A549 (cell line): ENCODE measurements around the gene MEI1. TPM values are rescaled to one million over a fixed set of nuclear protein-coding genes. Genes with fewer than 3 reads are reported as not detected.

Experiments
- ATAC-seq, 2 experiments: fragments of 200-7000 bp in 1 of 2; fragments of >200 bp in 1 of 2; cut with Nextera tagmentation in 1 of 2; cut with Tn5 transposase in 1 of 2; 3 replicates each; pipeline versions ENCODE4 v1.8.0 to v1.9.1; 2018 to 2020; ENCODE audit warnings: mild to moderate bottlenecking in 1 of 2, moderate library complexity in 1 of 2
- CTCF ChIA-PET: fragments of 300-600 bp; sonication (Branson Sonifier 250); formaldehyde crosslinking; extraction: SDS; loops from one replicate; lab custom pipeline; 2021; ENCODE audit warnings: antibody characterized with exemption, inconsistent platforms; lab: Yijun Ruan, JAX
- POLR2A ChIA-PET: fragments of 350-600 bp; formaldehyde crosslinking; extraction: SDS; loops from one replicate; lab custom pipeline; 2021; ENCODE audit warnings: antibody characterized with exemption, inconsistent platforms; lab: Yijun Ruan, JAX
- DNase-seq, 2 experiments: peaks; one replicate each; pipeline versions ENCODE4 v3.0.0 to v3.0.0-alpha.2; 2011 to 2016; ENCODE audit warnings: low read depth in 1 of 2, low spot score in 1 of 2
- FAIRE-seq: peaks from 2 replicates; lab custom pipeline; 2011; peaks lifted over from hg19 to GRCh38; lab: Jason Lieb, UNC
- H3K27ac ChIP-seq, 2 experiments: fragments of >200 bp; sonication (Bioruptor Twin); formaldehyde crosslinking; 3 replicates each; pipeline ENCODE4 v1.5.1; 2016 to 2017
- H3K4me1 ChIP-seq: fragments of >200 bp; sonication (Bioruptor Twin); formaldehyde crosslinking; 3 replicates; pipeline ENCODE4 v1.6.1; 2016
- H3K4me2 ChIP-seq: fragments of >200 bp; sonication (Bioruptor Twin); formaldehyde crosslinking; 3 replicates; pipeline ENCODE4 v1.6.1; 2016
- H3K4me3 ChIP-seq: fragments of >200 bp; sonication (Bioruptor Twin); formaldehyde crosslinking; 3 replicates; pipeline ENCODE4 v1.5.1; 2016
- H3K9me3 ChIP-seq: fragments of >200 bp; sonication (Bioruptor Twin); formaldehyde crosslinking; 3 replicates; pipeline ENCODE4 v1.6.1; 2016
- CBX2 ChIP-seq: fragments of 200-600 bp; sonication (generic); IDR thresholded peaks from 2 replicates; pipeline ENCODE4 v1.6.1; 2016; ENCODE audit warnings: low read depth, mild to moderate bottlenecking, borderline replicate concordance
- CHD2 ChIP-seq: fragments of 150-350 bp; IDR thresholded peaks from 2 replicates; pipeline ENCODE4 v1.6.1; 2014; ENCODE audit warnings: low read length; ENCODE audit not compliant: partially characterized antibody
- E2F6 ChIP-seq: IDR thresholded peaks from 2 replicates; pipeline ENCODE4 v1.6.1; 2012; ENCODE audit warnings: low read depth, borderline replicate concordance
- ELK1 ChIP-seq: fragments of 150-350 bp; IDR thresholded peaks from 2 replicates; pipeline ENCODE4 v1.6.1; 2014; ENCODE audit warnings: low read depth, mild to moderate bottlenecking, low read length
- FOSB ChIP-seq: fragments of 250-450 bp; sonication (Bioruptor Pico); IDR thresholded peaks from 2 replicates; pipeline ENCODE4 v1.5.0; 2020; ENCODE audit warnings: mild to moderate bottlenecking, moderate library complexity
- GATA3 ChIP-seq: IDR thresholded peaks from 2 replicates; pipeline ENCODE4 v1.6.1; 2012; ENCODE audit warnings: borderline replicate concordance
- HOXA7 ChIP-seq: fragments of 250-450 bp; sonication (Bioruptor Pico); IDR thresholded peaks from 2 replicates; pipeline ENCODE4 v1.5.0; 2020; ENCODE audit warnings: mild to moderate bottlenecking, moderate library complexity
- JUNB ChIP-seq: fragments of >200 bp; sonication (Bioruptor Twin); formaldehyde crosslinking; IDR thresholded peaks from 2 replicates; pipeline ENCODE4 v1.6.1; 2016
- KDM1A ChIP-seq: fragments of 200-600 bp; sonication (generic); IDR thresholded peaks from 2 replicates; pipeline ENCODE4 v1.6.1; 2016; ENCODE audit warnings: low read depth, mild to moderate bottlenecking
- MAX ChIP-seq: IDR thresholded peaks from 2 replicates; pipeline ENCODE4 v1.6.1; 2012
- PHF8 ChIP-seq: fragments of 200-600 bp; sonication (generic); IDR thresholded peaks from 2 replicates; pipeline ENCODE4 v1.6.1; 2016; ENCODE audit warnings: low read depth, mild to moderate bottlenecking, antibody characterized with exemption, moderate library complexity, borderline replicate concordance
- POLR2A ChIP-seq: IDR thresholded peaks from 2 replicates; pipeline ENCODE4 v1.6.1; 2012; ENCODE audit warnings: mild to moderate bottlenecking, low read length
- REST ChIP-seq: fragments of 200-600 bp; sonication (generic); IDR thresholded peaks from 2 replicates; pipeline ENCODE4 v1.6.1; 2016; ENCODE audit warnings: antibody characterized with exemption, mild to moderate bottlenecking, moderate library complexity
- SREBF2 ChIP-seq: fragments of 450-650 bp; IDR thresholded peaks from 2 replicates; pipeline ENCODE4 v1.6.1; 2014; ENCODE audit warnings: mild to moderate bottlenecking, moderate library complexity
- TFCP2L1 ChIP-seq: fragments of 250-450 bp; sonication (Bioruptor Pico); IDR thresholded peaks from 2 replicates; pipeline ENCODE4 v1.5.0; 2021; ENCODE audit warnings: mild to moderate bottlenecking
- ZNF302 ChIP-seq: fragments of 250-450 bp; sonication (Bioruptor Pico); IDR thresholded peaks from 2 replicates; pipeline ENCODE4 v1.9.0; 2021; ENCODE audit warnings: inconsistent platforms, mild to moderate bottlenecking, moderate library complexity
- ZSCAN20 ChIP-seq: fragments of 250-450 bp; sonication (Bioruptor Pico); IDR thresholded peaks from 2 replicates; pipeline ENCODE4 v1.8.0; 2022; ENCODE audit warnings: mild to moderate bottlenecking, moderate library complexity
- WGBS: methylation state at CpG from one replicate; pipeline ENCODE4 v1.1.6; 2017; ENCODE audit errors: missing lambda C conversion rate; 5-methylcytosine and 5-hydroxymethylcytosine counted together
- polyA minus RNA-seq: library from RNA; depleted of rRNA, polyadenylated mRNA; stranded (reverse); fragments of >200 nt; gene quantifications from 2 replicates; pipeline ENCODE4 v1.2.3, GENCODE V29; 2011; rRNA and poly(A)+ RNA removed
- polyA plus RNA-seq, 4 experiments: library from polyadenylated mRNA; depleted of rRNA in 3 of 4; stranded (reverse); fragments of >200 nt; fragmentation: RNase III in 1 of 4; extraction: RNeasy Plus Mini Kit Qiagen cat#74134 plus additional on column Dnase treatment in 1 of 4; gene quantifications; 2 replicates in 3 of 4; 3 replicates in 1 of 4; pipeline ENCODE4 v1.2.3, GENCODE V29; 2011 to 2017
- TF ChIP-seq, protein P1 (sequence below): fragments of 250-450 bp; sonication (Bioruptor Pico); IDR thresholded peaks from 2 replicates; pipeline ENCODE4 v1.5.0; 2020; ENCODE audit warnings: low read depth, mild to moderate bottlenecking, moderate library complexity

The MEI1 gene, protein sequence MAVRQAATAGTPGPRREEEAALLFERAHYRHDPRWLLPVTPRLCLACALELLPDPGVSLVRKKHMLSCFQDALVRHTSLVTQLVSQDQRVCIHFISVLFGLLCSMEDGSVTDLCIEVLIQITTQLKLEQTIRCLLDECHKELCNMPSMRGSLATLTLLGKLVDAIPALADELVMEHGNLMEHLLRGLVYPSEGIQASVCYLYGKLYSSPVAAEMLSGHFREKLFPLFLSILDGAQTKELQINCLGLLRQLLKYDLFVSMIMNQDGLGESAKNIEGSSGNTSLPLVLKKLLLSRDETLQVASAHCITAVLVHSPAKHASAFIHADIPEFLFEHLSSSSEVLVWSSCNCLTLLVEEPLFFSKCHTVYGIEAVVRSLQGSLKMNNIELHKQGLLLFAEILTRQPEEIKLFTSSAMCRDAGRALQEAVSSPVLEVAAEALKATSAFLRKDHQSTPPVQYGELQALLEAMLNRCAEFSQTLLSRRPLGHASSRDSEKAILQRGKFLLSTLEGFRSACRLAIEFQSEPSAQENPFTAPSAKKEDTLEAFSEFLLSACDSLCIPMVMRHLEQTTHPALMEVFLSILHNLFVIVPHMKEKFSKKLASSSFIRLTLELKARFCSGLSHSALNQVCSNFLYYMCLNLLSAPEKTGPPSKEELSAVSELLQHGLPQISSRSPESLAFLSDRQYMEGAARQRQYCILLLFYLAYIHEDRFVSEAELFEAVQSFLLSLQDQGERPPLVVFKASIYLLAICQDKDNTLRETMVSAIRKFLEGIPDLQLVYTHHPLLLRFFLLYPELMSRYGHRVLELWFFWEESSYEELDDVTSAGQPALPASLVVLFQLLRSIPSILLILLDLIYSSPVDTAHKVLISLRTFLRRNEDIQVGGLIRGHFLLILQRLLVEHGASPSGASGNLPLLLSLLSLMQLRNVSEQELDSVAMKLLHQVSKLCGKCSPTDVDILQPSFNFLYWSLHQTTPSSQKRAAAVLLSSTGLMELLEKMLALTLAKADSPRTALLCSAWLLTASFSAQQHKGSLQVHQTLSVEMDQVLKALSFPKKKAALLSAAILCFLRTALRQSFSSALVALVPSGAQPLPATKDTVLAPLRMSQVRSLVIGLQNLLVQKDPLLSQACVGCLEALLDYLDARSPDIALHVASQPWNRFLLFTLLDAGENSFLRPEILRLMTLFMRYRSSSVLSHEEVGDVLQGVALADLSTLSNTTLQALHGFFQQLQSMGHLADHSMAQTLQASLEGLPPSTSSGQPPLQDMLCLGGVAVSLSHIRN
- polyA plus RNA-seq (2011; rRNA removed) (0.07 and 0.12 TPM in 2 replicates), polyA plus RNA-seq (2017; fragmentation: RNase III; extraction: RNeasy Plus Mini Kit Qiagen cat#74134 plus additional on column Dnase treatment) (not detected in 3 replicates), polyA minus RNA-seq (0.54 TPM in 1 of 2 replicates, not detected in the other)
- 0.05 TPM in 1 of 2 replicates, not detected in the other for polyA plus RNA-seq (2012; cell fraction: cytosol; rRNA removed)
- polyA plus RNA-seq (2012; cell fraction: nucleus; rRNA removed): 0.17 and 0.29 TPM in 2 replicates

DNA sequence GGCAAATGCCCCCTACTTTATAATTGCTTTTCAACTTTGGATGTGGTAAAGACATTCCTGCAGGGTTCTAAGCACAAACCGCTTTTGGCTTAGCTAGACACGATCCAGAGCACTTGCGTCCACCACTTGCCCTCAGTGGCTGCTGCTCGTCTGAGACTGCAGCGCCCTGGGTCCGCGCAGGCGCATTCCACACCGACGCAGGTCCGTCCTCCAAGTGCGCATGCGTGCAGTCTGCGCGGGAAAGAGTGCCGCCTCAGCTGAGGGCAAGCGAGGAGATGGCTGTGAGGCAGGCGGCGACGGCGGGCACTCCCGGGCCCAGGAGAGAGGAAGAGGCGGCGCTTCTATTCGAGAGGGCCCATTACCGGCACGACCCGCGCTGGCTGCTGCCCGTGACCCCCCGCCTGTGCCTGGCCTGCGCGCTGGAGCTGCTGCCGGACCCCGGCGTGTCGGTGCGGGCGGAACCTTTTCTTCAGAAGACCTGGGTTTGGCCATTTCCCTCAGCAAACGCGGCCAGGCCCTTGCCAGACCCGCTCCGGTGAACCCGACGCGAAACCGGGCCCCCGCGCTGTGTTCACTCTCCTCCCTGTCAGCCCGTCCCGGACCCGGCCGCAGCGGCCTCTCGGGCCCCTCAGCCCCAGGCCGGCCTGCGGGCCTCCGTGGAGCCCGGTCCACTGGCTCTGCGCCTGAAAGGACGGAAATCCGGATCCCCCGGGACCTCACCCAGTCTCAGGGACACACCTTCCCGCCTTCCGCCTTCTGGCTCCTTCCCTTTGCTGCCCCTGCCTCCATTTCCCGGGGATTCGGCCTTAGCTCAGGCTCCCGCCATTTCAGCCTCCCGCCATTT is at the start of gene MEI1:
Gene MEI1, plus strand, starts transcription at position 240 of the 844 bp plus-strand sequence. Its CDS starts 36 bp downstream, at position 276.
- POLR2A ChIA-PET: no interaction called here
- H3K4me3 ChIP-seq: no peak within 1 kb of the TSS
- H3K27ac ChIP-seq: no peak within 1 kb of the TSS
- no peak within 1 kb of the TSS for H3K4me2 ChIP-seq
- CTCF ChIA-PET: interaction anchor here (0.7 to 6.6 kb wide), 4 partner anchors 32 to 271 kb away, joined by 3 to 81 read pairs (median 12); no protein-coding TSS in a partner anchor
- FAIRE-seq: no peak
- TF ChIP-seq FOSB (CRISPR knock-in tag) (no peak), PHF8 (no peak), MAX (peak; percentile 45; the same call in 1 of the 2 replicates), E2F6 (peak; percentile 84), ZSCAN20 (CRISPR knock-in tag) (no peak), KDM1A (no peak)
- TF ChIP-seq, all 56 proteins: peak for 2
- Histone ChIP-seq H3K4me1 (peaks cover 7% of the 10 kb centered on the region; the same call in 1 of the 3 replicates), H3K9me3 (no peaks in the 10 kb centered on the region)
- ATAC-seq (no peak), DNase-seq (peak in 1 of 2 experiments; percentile 25)
- 91% methylated on average over 33 of the region's 69 CpGs for WGBS

- ATAC-seq (no peak), FAIRE-seq (no peak), DNase-seq (no peak)
- no peak overlapping the region for H3K4me3 ChIP-seq
- TF ChIP-seq JUNB (no peak), CBX2 (no peak), HOXA7 (no peak), GATA3 (no peak), CHD2 (no peak), TFCP2L1 (CRISPR knock-in tag) (no peak), ZNF302 (CRISPR knock-in tag) (no peak), SREBF2 (no peak), ELK1 (no peak), POLR2A (no peak), REST (no peak)
- TF ChIP-seq, protein P1, sequence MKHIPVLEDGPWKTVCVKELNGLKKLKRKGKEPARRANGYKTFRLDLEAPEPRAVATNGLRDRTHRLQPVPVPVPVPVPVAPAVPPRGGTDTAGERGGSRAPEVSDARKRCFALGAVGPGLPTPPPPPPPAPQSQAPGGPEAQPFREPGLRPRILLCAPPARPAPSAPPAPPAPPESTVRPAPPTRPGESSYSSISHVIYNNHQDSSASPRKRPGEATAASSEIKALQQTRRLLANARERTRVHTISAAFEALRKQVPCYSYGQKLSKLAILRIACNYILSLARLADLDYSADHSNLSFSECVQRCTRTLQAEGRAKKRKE: no peak
- no peak overlapping the region for H3K27ac ChIP-seq
- ChIA-PET POLR2A (no interaction called here), CTCF (interaction anchor here (0.7 to 4.6 kb wide), 4 partner anchors 10 to 106 kb away, joined by 3 to 19 read pairs (median 4); no protein-coding TSS in a partner anchor)
- H3K4me1 ChIP-seq: no peaks in the 10 kb centered on the region
- no peak overlapping the region for H3K4me2 ChIP-seq
- no CpG with 5 or more reads among the region's 1 CpG for WGBS
- no peaks in the 10 kb centered on the region for H3K9me3 ChIP-seq
Measured at GRCh38 chr22:41650229-41650628, 49.1 kb upstream of the MEI1 start.
